ENCODE measurements around the gene SSRP1.

GRCh38 chr11:57288771-57289579, 46.7 kb downstream of the SSRP1 start:
- TF ChIP-seq CTCF (conservative IDR thresholded peaks at IDR 0.05; ENCODE audit: low read length), result no peak
- TF ChIP-seq EZH2phosphoT487 (IDR thresholded peaks at IDR 0.05; ENCODE audit: borderline replicate concordance), result no peak

Measured in Loucy (cell line).